OCI-LY3 (cell line): ENCODE results near the gene LHX4.

Experiments used
- H2AFZ ChIP-seq: fragments of 200-600, 300-600 bp; shearing (Covaris generic); 2 replicates; pipeline ENCODE4 v1.6.0; 2014; ENCODE audit warnings: antibody characterized with exemption, low read depth, low read length
- H3K27ac ChIP-seq: fragments of 200-600, 300-600 bp; sonication (generic); 2 replicates; pipeline ENCODE4 v1.5.1; 2014; ENCODE audit warnings: mild to moderate bottlenecking, low read length, moderate library complexity, mixed read lengths
- H3K27me3 ChIP-seq: fragments of 200-600, 300-600 bp; sonication (generic); 2 replicates; pipeline ENCODE4 v1.6.1; 2014; ENCODE audit warnings: low read depth, low read length, mixed read lengths
- H3K36me3 ChIP-seq: fragments of 200-600, 300-600 bp; sonication (generic); replicated peaks from 2 replicates; pipeline ENCODE3; 2014; ENCODE audit warnings: low read depth, low read length, mixed read lengths
- H3K4me1 ChIP-seq: fragments of 300-600, 200-600 bp; sonication (generic); 2 replicates; pipeline ENCODE4 v1.6.1; 2014; ENCODE audit warnings: low read length, mixed read lengths
- H3K4me2 ChIP-seq: fragments of 200-600, 300-600 bp; sonication (generic); 2 replicates; pipeline ENCODE4 v1.6.1; 2014; ENCODE audit warnings: low read length, mixed read lengths
- H3K4me3 ChIP-seq: fragments of 300-600, 200-600 bp; sonication (generic); 2 replicates; pipeline ENCODE4 v1.5.1; 2014; ENCODE audit warnings: antibody characterized with exemption, mild to moderate bottlenecking, low read length, moderate library complexity
- H3K79me2 ChIP-seq: fragments of 300-600, 200-600 bp; shearing (Covaris generic); 2 replicates; pipeline ENCODE4 v1.6.1; 2014; ENCODE audit warnings: mild to moderate bottlenecking, low read length, mixed read lengths
- H3K9ac ChIP-seq: fragments of 300-600, 200-600 bp; shearing (Covaris generic); 2 replicates; pipeline ENCODE4 v1.6.0; 2014; ENCODE audit warnings: mild to moderate bottlenecking, low read length, moderate library complexity
- H3K9me3 ChIP-seq: fragments of 200-600, 300-600 bp; shearing (Covaris generic); 2 replicates; pipeline ENCODE4 v1.6.1; 2014; ENCODE audit warnings: low read length, mixed read lengths; ENCODE audit not compliant: insufficient read depth
- H4K20me1 ChIP-seq: fragments of 200-600, 300-600 bp; sonication (generic); 2 replicates; pipeline ENCODE4 v1.6.1; 2016; ENCODE audit warnings: low read length, mixed read lengths; ENCODE audit not compliant: insufficient read depth
- EZH2phosphoT487 ChIP-seq: fragments of 200-600 bp; shearing (Covaris generic); IDR thresholded peaks from 2 replicates; pipeline ENCODE4 v1.6.1; 2018; ENCODE audit warnings: antibody characterized with exemption, mixed run types, low read depth
- TF ChIP-seq, protein P1 (sequence below): fragments of 200-600, 300-600 bp; sonication (generic); IDR thresholded peaks from 2 replicates; pipeline ENCODE4 v1.5.1; 2014; ENCODE audit warnings: antibody characterized with exemption, low read length, low read depth

The LHX4 gene

DNA sequence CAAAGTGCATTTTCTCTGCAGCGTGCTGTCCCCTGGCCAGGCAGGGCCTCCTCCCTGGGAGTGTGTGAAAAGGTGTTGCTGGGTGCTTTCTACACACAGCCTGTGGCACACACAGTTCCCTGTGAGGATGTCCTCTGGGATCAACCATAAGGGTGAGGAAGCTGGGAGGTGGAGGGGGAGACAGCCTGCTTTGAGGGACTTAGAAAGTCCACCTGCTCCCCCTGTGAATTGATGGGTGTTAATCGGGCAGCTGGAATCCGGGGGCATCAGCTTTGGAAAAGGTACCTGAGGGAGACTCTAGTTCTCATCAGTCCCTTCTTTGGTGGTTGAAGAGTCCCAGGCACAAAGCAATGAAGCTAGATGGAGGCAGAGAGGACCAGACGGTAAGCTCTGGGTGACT lies 35.8 kb downstream of the LHX4 start:
- Histone ChIP-seq H3K9ac (no peak overlapping the region), H3K4me2 (no peak overlapping the region), H2AFZ (no peak overlapping the region), H3K36me3 (no peaks in the 10 kb centered on the region), H3K79me2 (no peaks in the 10 kb centered on the region), H3K27ac (no peak overlapping the region), H3K9me3 (no peaks in the 10 kb centered on the region), H3K4me1 (no peaks in the 10 kb centered on the region), H4K20me1 (no peaks in the 10 kb centered on the region), H3K27me3 (no peaks in the 10 kb centered on the region), H3K4me3 (no peak overlapping the region)
- no peak for TF ChIP-seq EZH2phosphoT487
- TF ChIP-seq, protein P1, sequence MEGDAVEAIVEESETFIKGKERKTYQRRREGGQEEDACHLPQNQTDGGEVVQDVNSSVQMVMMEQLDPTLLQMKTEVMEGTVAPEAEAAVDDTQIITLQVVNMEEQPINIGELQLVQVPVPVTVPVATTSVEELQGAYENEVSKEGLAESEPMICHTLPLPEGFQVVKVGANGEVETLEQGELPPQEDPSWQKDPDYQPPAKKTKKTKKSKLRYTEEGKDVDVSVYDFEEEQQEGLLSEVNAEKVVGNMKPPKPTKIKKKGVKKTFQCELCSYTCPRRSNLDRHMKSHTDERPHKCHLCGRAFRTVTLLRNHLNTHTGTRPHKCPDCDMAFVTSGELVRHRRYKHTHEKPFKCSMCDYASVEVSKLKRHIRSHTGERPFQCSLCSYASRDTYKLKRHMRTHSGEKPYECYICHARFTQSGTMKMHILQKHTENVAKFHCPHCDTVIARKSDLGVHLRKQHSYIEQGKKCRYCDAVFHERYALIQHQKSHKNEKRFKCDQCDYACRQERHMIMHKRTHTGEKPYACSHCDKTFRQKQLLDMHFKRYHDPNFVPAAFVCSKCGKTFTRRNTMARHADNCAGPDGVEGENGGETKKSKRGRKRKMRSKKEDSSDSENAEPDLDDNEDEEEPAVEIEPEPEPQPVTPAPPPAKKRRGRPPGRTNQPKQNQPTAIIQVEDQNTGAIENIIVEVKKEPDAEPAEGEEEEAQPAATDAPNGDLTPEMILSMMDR: no peak

DNA sequence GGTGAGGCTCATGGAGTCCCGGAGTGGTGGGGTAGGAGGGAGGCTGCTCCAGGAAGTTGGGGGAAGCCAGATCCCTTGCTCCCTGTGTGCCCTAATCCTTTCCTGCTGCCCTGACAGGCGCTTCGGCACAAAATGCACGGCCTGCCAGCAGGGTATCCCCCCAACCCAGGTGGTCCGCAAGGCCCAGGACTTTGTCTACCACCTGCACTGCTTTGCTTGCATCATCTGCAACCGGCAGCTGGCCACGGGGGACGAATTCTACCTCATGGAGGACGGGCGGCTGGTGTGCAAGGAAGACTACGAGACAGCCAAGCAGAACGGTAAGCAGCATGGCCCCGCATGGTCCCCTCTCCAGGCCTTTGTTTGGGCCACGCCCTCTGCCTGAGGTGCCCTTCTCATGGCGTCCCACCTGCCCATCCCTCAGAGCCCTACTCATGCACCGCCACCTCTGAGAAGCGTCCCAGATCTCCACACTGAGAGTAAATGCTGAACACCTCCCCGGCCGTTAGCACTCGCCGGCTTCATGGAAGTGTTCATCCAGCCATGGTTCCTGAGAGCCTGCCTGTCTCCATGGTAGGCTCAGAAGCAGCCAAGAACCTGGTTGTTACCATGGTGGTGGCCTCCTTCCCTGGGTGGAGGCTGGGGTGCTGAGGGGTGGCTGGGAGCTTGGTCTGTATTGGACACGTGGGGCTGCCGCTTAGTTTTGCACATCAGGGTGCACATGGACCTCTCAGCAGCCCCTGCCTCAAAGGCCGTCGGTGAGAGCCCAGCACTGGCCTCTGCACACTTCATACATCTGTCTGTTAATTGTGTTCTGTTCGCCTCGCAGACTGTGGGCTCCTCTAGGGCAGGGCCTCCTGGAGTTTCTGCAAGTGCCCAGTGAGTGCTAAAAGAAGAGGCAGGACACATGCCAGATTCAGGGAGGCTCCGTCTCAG lies 36.5 kb downstream of the LHX4 start:
- H3K27ac ChIP-seq: no peak overlapping the region
- H3K36me3 ChIP-seq: no peaks in the 10 kb centered on the region
- no peaks in the 10 kb centered on the region for H3K79me2 ChIP-seq
- H3K9ac ChIP-seq: no peak overlapping the region
- no peaks in the 10 kb centered on the region for H3K4me1 ChIP-seq
- H3K27me3 ChIP-seq: no peaks in the 10 kb centered on the region
- no peak for TF ChIP-seq EZH2phosphoT487
- TF ChIP-seq, protein P1: no peak
- no peak overlapping the region for H2AFZ ChIP-seq
- no peak overlapping the region for H3K4me3 ChIP-seq
- no peaks in the 10 kb centered on the region for H4K20me1 ChIP-seq
- no peaks in the 10 kb centered on the region for H3K9me3 ChIP-seq
- H3K4me2 ChIP-seq: no peak overlapping the region

DNA sequence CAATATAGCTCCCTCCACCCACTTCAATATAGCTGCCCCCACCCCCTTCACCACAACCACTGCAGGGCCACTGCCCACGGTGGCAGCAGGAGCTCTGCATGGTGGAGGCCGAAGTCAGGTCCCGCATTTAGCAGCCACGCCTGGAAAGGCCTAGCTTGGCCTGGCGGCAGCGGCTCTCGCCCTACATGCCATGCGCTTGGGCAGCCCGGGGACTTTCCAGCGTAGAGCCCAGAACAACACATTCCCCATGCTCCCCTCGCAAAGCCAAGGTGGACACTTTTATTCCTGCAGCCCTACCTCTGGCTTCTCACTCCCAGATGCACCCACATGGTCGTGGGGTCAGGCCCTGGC lies 37.1 kb downstream of the LHX4 start:
- no peaks in the 10 kb centered on the region for H4K20me1 ChIP-seq
- H2AFZ ChIP-seq: no peak overlapping the region
- no peak for TF ChIP-seq EZH2phosphoT487
- TF ChIP-seq, protein P1: no peak
- no peaks in the 10 kb centered on the region for H3K4me1 ChIP-seq
- H3K9me3 ChIP-seq: no peaks in the 10 kb centered on the region
- no peak overlapping the region for H3K9ac ChIP-seq
- H3K4me2 ChIP-seq: no peak overlapping the region
- H3K4me3 ChIP-seq: no peak overlapping the region
- H3K27me3 ChIP-seq: no peaks in the 10 kb centered on the region
- no peaks in the 10 kb centered on the region for H3K79me2 ChIP-seq
- no peak overlapping the region for H3K27ac ChIP-seq
- H3K36me3 ChIP-seq: no peaks in the 10 kb centered on the region

DNA sequence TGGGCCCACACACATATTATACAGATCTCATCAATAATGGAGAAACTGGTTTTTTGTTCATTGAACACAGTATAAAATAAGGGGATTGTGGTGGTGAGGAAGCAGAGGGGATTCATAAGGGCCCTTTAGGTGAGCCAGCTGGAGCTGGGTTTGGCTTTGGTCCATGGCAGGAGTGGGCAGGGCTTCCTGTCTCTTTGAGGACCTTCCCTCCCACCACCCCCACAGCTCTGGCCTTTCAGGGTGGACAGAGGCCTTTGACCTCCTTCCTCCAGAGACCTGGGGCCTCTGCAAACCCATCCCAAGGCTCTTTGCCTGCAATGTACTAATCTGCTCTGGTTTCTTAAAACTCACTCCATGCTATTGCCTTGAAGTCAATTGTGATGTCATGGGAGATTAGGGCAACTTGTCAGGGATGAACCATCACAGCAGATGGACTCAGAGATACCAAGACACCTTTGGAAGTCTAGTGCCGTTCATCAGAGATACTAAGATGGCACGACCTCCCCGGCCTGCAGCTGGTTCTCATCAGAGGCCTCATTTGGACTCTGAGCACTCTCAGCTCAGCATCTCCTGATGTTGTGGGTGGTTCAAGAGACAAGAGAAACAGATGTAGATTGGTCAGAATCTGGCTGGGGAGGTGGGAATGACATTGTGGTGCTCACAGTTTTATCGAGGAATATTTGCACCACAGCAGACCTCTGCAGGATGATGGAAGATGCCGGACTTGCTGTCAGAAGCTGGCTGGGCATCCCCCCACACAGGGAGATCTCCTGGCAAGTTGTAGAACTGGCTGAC lies 37.9 kb downstream of the LHX4 start:
- no peak for TF ChIP-seq EZH2phosphoT487
- TF ChIP-seq, protein P1: no peak
- no peak overlapping the region for H3K27ac ChIP-seq
- H3K4me3 ChIP-seq: no peak overlapping the region
- no peaks in the 10 kb centered on the region for H3K27me3 ChIP-seq
- H3K4me1 ChIP-seq: no peaks in the 10 kb centered on the region
- no peak overlapping the region for H3K9ac ChIP-seq
- no peak overlapping the region for H3K4me2 ChIP-seq
- no peaks in the 10 kb centered on the region for H3K79me2 ChIP-seq
- H3K36me3 ChIP-seq: no peaks in the 10 kb centered on the region
- no peak overlapping the region for H2AFZ ChIP-seq
- no peaks in the 10 kb centered on the region for H4K20me1 ChIP-seq
- no peaks in the 10 kb centered on the region for H3K9me3 ChIP-seq
